GM18505 (cell line): ENCODE results near the gene CD300E.
"Not testable (repeated sequence)": the region's sequence is repeated elsewhere in the genome, so short reads cannot be mapped to it uniquely, and the experiment has no call there.

Experiments used
- ATAC-seq: cut with Tn5 transposase; IDR thresholded peaks from one replicate; pipeline ENCODE4 v1.9.1; 2021; ENCODE audit not compliant: unreplicated experiment
- POLR2A ChIP-seq: IDR thresholded peaks from 4 replicates; pipeline ENCODE4 v1.6.1; 2011; ENCODE audit warnings: borderline replicate concordance; ENCODE audit not compliant: insufficient read depth, insufficient read length; ENCODE audit errors: extremely low read depth

CD300E gene

GRCh38 chr17:74582633-74583032 lies 40.9 kb downstream of the CD300E start:
- TF ChIP-seq POLR2A = no peak
- ATAC-seq = no peak

GRCh38 chr17:74579900-74580299 lies 43.6 kb downstream of the CD300E start:
- no peak for TF ChIP-seq POLR2A
- ATAC-seq = no peak

GRCh38 chr17:74578979-74579378 lies 44.6 kb downstream of the CD300E start:
- no peak for TF ChIP-seq POLR2A
- no peak for ATAC-seq

- TF ChIP-seq POLR2A = no peak
- no peak for ATAC-seq
Measured at GRCh38 chr17:74574489-74575142, 48.9 kb downstream of the CD300E start.

GRCh38 chr17:74573635-74574034 lies 49.9 kb downstream of the CD300E start:
- not testable (repeated sequence) for ATAC-seq

- no peak for TF ChIP-seq POLR2A
- ATAC-seq = no peak
Measured at GRCh38 chr17:74573169-74573568, 50.4 kb downstream of the CD300E start.

- no peak for ATAC-seq
- no peak for TF ChIP-seq POLR2A
Measured at GRCh38 chr17:74571621-74572270, 51.8 kb downstream of the CD300E start.

GRCh38 chr17:74569020-74570003 lies 54.2 kb downstream of the CD300E start:
- TF ChIP-seq POLR2A = no peak
- ATAC-seq = no peak

- no peak for TF ChIP-seq POLR2A
- ATAC-seq = no peak
Measured at GRCh38 chr17:74568106-74568873, 55.2 kb downstream of the CD300E start.

- ATAC-seq = no peak
- no peak for TF ChIP-seq POLR2A
Measured at GRCh38 chr17:74567397-74567796, 56.1 kb downstream of the CD300E start, which contains the start of gene CD300H. Gene CD300H (minus strand): TSS chr17:74567509.

GRCh38 chr17:74566132-74566753 lies 57.3 kb downstream of the CD300E start:
- ATAC-seq = no peak
- TF ChIP-seq POLR2A = no peak

GRCh38 chr17:74565126-74565525 lies 58.4 kb downstream of the CD300E start:
- no peak for TF ChIP-seq POLR2A
- no peak for ATAC-seq
